Smooth muscle cell of the brain vasculature (primary cell): ENCODE data around the gene LRCH1.
"Not testable (repeated sequence)": the region's sequence is repeated elsewhere in the genome, so short reads cannot be mapped to it uniquely, and the experiment has no call there.

Experiments used
- DNase-seq: peaks from one replicate; pipeline ENCODE4 v3.0.0-alpha.2; 2012; ENCODE audit warnings: low read depth, low spot score

LRCH1 gene

GRCh38 chr13:46748300-46748699 lies 195.3 kb downstream of the LRCH1 start:
- DNase-seq, result no peak

- no peak for DNase-seq
These were observed 197.0 kb downstream of the LRCH1 start for GRCh38 chr13:46749951-46750350.

GRCh38 chr13:46751811-46752635 lies 199.1 kb downstream of the LRCH1 start:
- no peak for DNase-seq

- DNase-seq, result no peak
These were observed 200.2 kb downstream of the LRCH1 start for GRCh38 chr13:46753137-46753536.

- DNase-seq, result no peak
These were observed 200.9 kb downstream of the LRCH1 start for GRCh38 chr13:46753917-46754316.

- DNase-seq, result no peak
These were observed 201.8 kb downstream of the LRCH1 start for GRCh38 chr13:46754812-46755211.

GRCh38 chr13:46755508-46755907 lies 202.5 kb downstream of the LRCH1 start:
- DNase-seq, result not testable (repeated sequence)

- peak; percentile 86 for DNase-seq
These were observed 204.0 kb downstream of the LRCH1 start for GRCh38 chr13:46756977-46757376.

- no peak for DNase-seq
These were observed 204.7 kb downstream of the LRCH1 start for GRCh38 chr13:46757640-46758039.

- no peak for DNase-seq
These were observed 206.9 kb downstream of the LRCH1 start for GRCh38 chr13:46759846-46760245.

- no peak for DNase-seq
These were observed 208.2 kb downstream of the LRCH1 start for GRCh38 chr13:46761174-46761573.

GRCh38 chr13:46761866-46762265 lies 208.9 kb downstream of the LRCH1 start:
- DNase-seq, result no peak

- DNase-seq, result not testable (repeated sequence)
These were observed 217.0 kb downstream of the LRCH1 start for GRCh38 chr13:46769925-46770324.

GRCh38 chr13:46771693-46772092 lies 218.7 kb downstream of the LRCH1 start:
- DNase-seq, result no peak

- DNase-seq, result no peak
These were observed 220.6 kb downstream of the LRCH1 start for GRCh38 chr13:46773541-46773940.

- DNase-seq, result no peak
These were observed 222.6 kb downstream of the LRCH1 start for GRCh38 chr13:46775385-46776107.

- DNase-seq, result no peak
These were observed 225.1 kb downstream of the LRCH1 start for GRCh38 chr13:46778095-46778494.

GRCh38 chr13:46778890-46779289 lies 225.9 kb downstream of the LRCH1 start:
- DNase-seq, result no peak

GRCh38 chr13:46782066-46782465 lies 229.1 kb downstream of the LRCH1 start:
- DNase-seq, result no peak

- no peak for DNase-seq
These were observed 229.7 kb downstream of the LRCH1 start for GRCh38 chr13:46782691-46783090.

GRCh38 chr13:46783504-46783903 lies 230.5 kb downstream of the LRCH1 start:
- no peak for DNase-seq

GRCh38 chr13:46795321-46795720 lies 242.4 kb downstream of the LRCH1 start:
- DNase-seq, result no peak

GRCh38 chr13:46796129-46796514 lies 243.2 kb downstream of the LRCH1 start:
- DNase-seq, result no peak
